Calu3 (cell line): ENCODE results near the gene DOCK11. TPM values are rescaled to one million over a fixed set of nuclear protein-coding genes. Genes with fewer than 3 reads are reported as not detected.

Experiments
- BruUV-seq: library from RNA; stranded (reverse); fragments of 400-500 nt; replicated peaks from 2 replicates; lab custom pipeline; 2021; lab: Mats Ljungman, UMichigan
- CTCF ChIA-PET: fragments of 300-600 bp; sonication (Branson Sonifier 250); formaldehyde crosslinking; loops from one replicate; lab custom pipeline; 2022; ENCODE audit warnings: antibody characterized with exemption; lab: Charles Lee
- DNase-seq: peaks from one replicate; pipeline ENCODE4 v3.0.0; 2022
- H3K27ac Mint-ChIP-seq: one replicate; pipeline ENCODE4 v1.8.0; 2022; ENCODE audit warnings: mixed read lengths; ENCODE audit not compliant: unreplicated experiment
- H3K27me3 Mint-ChIP-seq: one replicate; pipeline ENCODE4 v1.8.0; 2022; ENCODE audit warnings: mixed read lengths; ENCODE audit not compliant: unreplicated experiment
- H3K36me3 Mint-ChIP-seq: one replicate; pipeline ENCODE4 v1.8.0; 2022; ENCODE audit warnings: mild to moderate bottlenecking, moderate library complexity, mixed read lengths; ENCODE audit not compliant: insufficient read depth, unreplicated experiment
- H3K4me1 Mint-ChIP-seq: one replicate; pipeline ENCODE4 v1.8.0; 2022; ENCODE audit warnings: mild to moderate bottlenecking, low read depth, mixed read lengths; ENCODE audit not compliant: unreplicated experiment
- H3K4me3 Mint-ChIP-seq: one replicate; pipeline ENCODE4 v1.8.0; 2022; ENCODE audit warnings: mild to moderate bottlenecking, low read depth, moderate library complexity, mixed read lengths; ENCODE audit not compliant: unreplicated experiment
- H3K9me3 Mint-ChIP-seq: one replicate; pipeline ENCODE4 v1.8.0; 2022; ENCODE audit warnings: low read depth, mixed read lengths; ENCODE audit not compliant: unreplicated experiment
- intact Hi-C: fragments of 100-400 bp; cut with micrococcal nuclease; formaldehyde crosslinking; loops from one replicate; pipeline ENCODE4 v1.10.0; 2022; ENCODE audit not compliant: unreplicated experiment
- total RNA-seq: library from RNA; stranded (reverse); gene quantifications from 2 replicates; pipeline ENCODE4 v1.2.3, GENCODE V29; 2022
- TF ChIP-seq, protein P1 (sequence below): fragments of 200-600 bp; IDR thresholded peaks from one replicate; pipeline ENCODE4 v1.8.0; 2022; ENCODE audit warnings: antibody characterized with exemption; ENCODE audit not compliant: unreplicated experiment

Gene DOCK11
- total RNA-seq, 1 experiment from 2014 or later: 1.9 TPM

DNA sequence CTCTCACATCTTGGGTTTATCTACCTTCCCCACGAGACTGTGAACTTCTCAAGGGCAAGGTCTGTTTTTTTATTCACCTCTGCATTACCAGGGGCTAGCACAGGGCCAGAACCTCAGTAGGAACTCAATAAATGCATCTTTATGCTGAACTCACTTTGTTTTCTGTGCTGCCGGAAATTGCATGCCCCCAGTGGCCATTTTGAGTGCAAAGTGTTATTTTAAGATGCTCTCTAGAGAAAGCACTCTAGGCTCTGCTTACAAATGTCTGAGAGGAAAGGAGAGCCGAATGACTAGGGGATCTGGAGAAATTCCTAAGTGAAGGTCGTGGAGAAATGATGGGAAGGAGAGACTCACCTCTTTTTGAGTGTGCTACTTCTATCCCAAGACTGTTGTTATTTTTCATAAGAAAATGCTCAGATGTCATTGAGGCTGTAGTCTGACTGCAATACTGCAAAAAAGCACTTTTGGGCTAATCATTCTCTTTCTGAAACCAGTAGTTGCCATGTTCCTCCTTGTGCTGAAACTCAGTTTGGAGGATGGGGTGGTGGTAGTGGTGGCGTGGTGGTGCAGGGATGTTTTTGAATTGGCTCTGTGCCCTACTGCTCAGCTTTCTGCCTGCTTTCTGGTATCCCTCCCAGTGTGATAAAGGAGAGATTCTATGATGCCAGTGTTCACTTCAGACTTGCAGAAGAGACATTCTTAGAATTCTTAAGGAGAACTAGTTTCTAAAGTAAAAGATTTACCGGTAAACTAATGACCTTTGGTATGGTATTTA is 41.3 kb downstream of the DOCK11 start:
- intact Hi-C loops: loop anchor here (5.0 kb wide), 1 partner anchor 80 kb away; no protein-coding TSS in a partner anchor
- peak; percentile 13 for DNase-seq
- TF ChIP-seq, protein P1, sequence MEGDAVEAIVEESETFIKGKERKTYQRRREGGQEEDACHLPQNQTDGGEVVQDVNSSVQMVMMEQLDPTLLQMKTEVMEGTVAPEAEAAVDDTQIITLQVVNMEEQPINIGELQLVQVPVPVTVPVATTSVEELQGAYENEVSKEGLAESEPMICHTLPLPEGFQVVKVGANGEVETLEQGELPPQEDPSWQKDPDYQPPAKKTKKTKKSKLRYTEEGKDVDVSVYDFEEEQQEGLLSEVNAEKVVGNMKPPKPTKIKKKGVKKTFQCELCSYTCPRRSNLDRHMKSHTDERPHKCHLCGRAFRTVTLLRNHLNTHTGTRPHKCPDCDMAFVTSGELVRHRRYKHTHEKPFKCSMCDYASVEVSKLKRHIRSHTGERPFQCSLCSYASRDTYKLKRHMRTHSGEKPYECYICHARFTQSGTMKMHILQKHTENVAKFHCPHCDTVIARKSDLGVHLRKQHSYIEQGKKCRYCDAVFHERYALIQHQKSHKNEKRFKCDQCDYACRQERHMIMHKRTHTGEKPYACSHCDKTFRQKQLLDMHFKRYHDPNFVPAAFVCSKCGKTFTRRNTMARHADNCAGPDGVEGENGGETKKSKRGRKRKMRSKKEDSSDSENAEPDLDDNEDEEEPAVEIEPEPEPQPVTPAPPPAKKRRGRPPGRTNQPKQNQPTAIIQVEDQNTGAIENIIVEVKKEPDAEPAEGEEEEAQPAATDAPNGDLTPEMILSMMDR: no peak
- Mint-ChIP-seq H3K9me3 (peaks cover 2% of the 10 kb centered on the region), H3K27me3 (no peaks in the 10 kb centered on the region), H3K27ac (no peak overlapping the region), H3K36me3 (no peaks in the 10 kb centered on the region), H3K4me3 (no peak overlapping the region), H3K4me1 (peaks cover 9% of the 10 kb centered on the region)
- CTCF ChIA-PET: no interaction called here
- BruUV-seq: no TSS peak

DNA sequence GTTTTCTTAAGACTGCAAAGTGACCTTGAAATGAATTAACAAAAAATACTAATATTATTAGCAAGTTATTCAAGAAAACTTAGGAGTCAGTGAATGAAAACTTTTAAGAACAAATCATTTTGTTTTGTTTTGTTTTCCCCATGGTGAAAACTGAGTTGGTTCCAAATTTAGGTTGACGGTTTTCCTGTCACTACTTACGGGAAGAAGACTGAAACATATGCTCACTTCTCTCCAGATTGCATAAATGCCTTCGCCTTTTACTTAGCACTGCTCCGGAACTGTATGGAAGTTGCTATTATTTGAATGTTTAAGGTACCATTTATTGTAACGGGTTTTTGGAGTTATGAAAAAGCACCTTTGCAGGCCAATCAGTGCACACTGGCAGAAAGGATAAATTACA is 42.8 kb downstream of the DOCK11 start:
- intact Hi-C loops: loop anchor here (5.0 kb wide), 1 partner anchor 81 kb away; no protein-coding TSS in a partner anchor
- Mint-ChIP-seq H3K9me3 (no peaks in the 10 kb centered on the region), H3K4me1 (peaks cover 9% of the 10 kb centered on the region), H3K4me3 (no peak overlapping the region), H3K27me3 (no peaks in the 10 kb centered on the region), H3K36me3 (no peaks in the 10 kb centered on the region), H3K27ac (no peak overlapping the region)
- BruUV-seq: no TSS peak
- no peak for DNase-seq
- TF ChIP-seq, protein P1: no peak
- CTCF ChIA-PET: no interaction called here

DNA sequence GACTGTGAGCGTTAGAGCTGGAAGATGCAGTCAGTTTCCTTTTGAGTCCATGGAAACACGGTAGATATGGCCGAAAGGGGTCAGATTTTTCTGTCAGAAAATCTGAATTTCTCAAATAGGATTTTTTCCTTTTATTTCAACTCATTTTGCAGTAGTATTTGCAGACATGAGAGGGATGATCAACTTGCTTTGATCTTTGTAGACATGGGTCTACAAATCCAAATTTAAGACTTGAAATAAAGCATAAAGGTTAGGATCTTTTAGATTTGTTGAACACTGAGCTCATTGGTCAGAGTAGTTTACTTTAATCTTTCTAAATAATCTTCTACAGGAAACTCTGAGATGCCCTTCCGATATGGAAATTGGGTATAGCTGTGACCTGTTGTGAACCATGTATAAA is 44.7 kb downstream of the DOCK11 start:
- no peak overlapping the region for H3K4me3 Mint-ChIP-seq
- peaks cover 9% of the 10 kb centered on the region for H3K4me1 Mint-ChIP-seq
- no peaks in the 10 kb centered on the region for H3K36me3 Mint-ChIP-seq
- CTCF ChIA-PET: no interaction called here
- intact Hi-C loops: no loop called here
- TF ChIP-seq, protein P1: no peak
- DNase-seq: no peak
- no peak overlapping the region for H3K27ac Mint-ChIP-seq
- BruUV-seq: no TSS peak
- H3K27me3 Mint-ChIP-seq: no peaks in the 10 kb centered on the region
- no peaks in the 10 kb centered on the region for H3K9me3 Mint-ChIP-seq

DNA sequence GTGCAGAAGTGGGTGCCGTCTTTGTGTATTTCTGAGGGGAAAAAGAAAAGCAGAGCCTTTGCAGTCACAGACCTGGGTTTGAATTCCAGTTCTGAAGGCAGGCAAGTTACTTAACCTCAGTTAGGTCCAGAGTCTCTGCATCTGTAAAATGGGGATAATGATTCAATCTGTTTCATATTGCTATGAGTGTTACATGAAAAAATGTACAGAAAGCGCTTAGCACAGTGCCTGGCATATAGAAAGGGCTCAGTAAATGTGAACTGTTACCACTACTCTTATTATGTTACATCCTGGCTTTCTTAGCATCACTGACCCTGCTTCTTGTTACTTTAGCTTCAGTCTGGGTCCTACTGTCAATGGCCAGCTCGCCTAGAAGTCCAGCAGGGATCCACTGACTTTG is 45.9 kb downstream of the DOCK11 start:
- intact Hi-C loops: no loop called here
- H3K4me3 Mint-ChIP-seq: no peak overlapping the region
- TF ChIP-seq, protein P1: no peak
- no TSS peak for BruUV-seq
- peaks cover 7% of the 10 kb centered on the region for H3K4me1 Mint-ChIP-seq
- H3K36me3 Mint-ChIP-seq: no peaks in the 10 kb centered on the region
- no peaks in the 10 kb centered on the region for H3K27me3 Mint-ChIP-seq
- CTCF ChIA-PET: no interaction called here
- H3K9me3 Mint-ChIP-seq: no peaks in the 10 kb centered on the region
- H3K27ac Mint-ChIP-seq: no peak overlapping the region
- DNase-seq: no peak
